Endothelial cell of umbilical vein (primary cell): ENCODE results near the gene FSTL4.

Source experiments
- EZH2 ChIP-seq: IDR thresholded peaks from 2 replicates; pipeline ENCODE4 v1.6.1; 2012; ENCODE audit warnings: borderline replicate concordance, low read depth, mild to moderate bottlenecking, moderate library complexity, low read length, inconsistent platforms; ENCODE audit not compliant: severe bottlenecking
- FOS ChIP-seq: IDR thresholded peaks from 2 replicates; pipeline ENCODE4 v1.6.1; 2011; ENCODE audit warnings: mild to moderate bottlenecking, low read length, moderate library complexity, borderline replicate concordance; ENCODE audit not compliant: insufficient read depth
- GATA2 ChIP-seq: IDR thresholded peaks from 2 replicates; pipeline ENCODE4 v1.7.0; 2011; ENCODE audit warnings: low read depth, mild to moderate bottlenecking, moderate library complexity, mixed read lengths, low read length; ENCODE audit not compliant: insufficient read length, insufficient read depth
- JUN ChIP-seq: IDR thresholded peaks from 2 replicates; pipeline ENCODE4 v1.6.1; 2011; ENCODE audit warnings: borderline replicate concordance, low read depth; ENCODE audit not compliant: insufficient read length, insufficient read depth
- MYC ChIP-seq: IDR thresholded peaks from one replicate; pipeline ENCODE4 v1.6.1; 2011; ENCODE audit warnings: mild to moderate bottlenecking, low read depth, low read length
- POLR2A ChIP-seq: IDR thresholded peaks from 2 replicates; pipeline ENCODE4 v1.6.1; 2012; ENCODE audit warnings: low read depth, mild to moderate bottlenecking, control low read depth, low read length
- POLR2AphosphoS5 ChIP-seq: IDR thresholded peaks from 2 replicates; pipeline ENCODE4 v1.6.1; 2012; ENCODE audit warnings: low read depth, mild to moderate bottlenecking, control low read depth, low read length, moderate library complexity; ENCODE audit not compliant: insufficient read depth
- TF ChIP-seq, protein P1 (sequence below), 2 donors: IDR thresholded peaks; 1 replicate in 1 of 2; 2 replicates in 1 of 2; pipeline ENCODE4 v1.5.1; 2011; ENCODE audit warnings: low read length in 2 of 2, mild to moderate bottlenecking in 2 of 2, moderate library complexity in 2 of 2, control low read depth in 1 of 2, inconsistent platforms in 1 of 2, low read depth in 1 of 2; ENCODE audit not compliant: insufficient read depth in 1 of 2; ENCODE audit errors: extremely low read depth in 1 of 2

DNA sequence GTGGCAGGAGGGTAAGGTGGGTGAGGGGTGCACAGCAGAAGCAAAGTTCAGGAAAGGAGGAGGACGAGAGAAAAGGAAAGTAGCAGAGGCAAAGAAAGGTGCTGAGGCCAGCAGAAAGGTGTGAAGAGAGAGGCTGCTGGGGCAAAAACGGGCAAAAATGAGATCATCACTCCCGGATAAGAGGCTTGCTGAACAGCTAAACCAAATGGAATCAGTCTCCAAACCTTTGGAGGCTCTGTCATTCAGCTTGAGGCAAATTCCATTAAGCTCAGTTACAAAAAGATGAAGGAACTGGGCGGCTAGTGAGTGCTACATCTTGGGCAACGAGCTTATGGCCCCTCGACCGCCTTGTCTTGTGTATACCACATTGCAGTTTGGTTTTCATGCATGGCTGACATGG lies 136.4 kb downstream of the FSTL4 start:
- no peak for TF ChIP-seq POLR2AphosphoS5
- TF ChIP-seq, protein P1, sequence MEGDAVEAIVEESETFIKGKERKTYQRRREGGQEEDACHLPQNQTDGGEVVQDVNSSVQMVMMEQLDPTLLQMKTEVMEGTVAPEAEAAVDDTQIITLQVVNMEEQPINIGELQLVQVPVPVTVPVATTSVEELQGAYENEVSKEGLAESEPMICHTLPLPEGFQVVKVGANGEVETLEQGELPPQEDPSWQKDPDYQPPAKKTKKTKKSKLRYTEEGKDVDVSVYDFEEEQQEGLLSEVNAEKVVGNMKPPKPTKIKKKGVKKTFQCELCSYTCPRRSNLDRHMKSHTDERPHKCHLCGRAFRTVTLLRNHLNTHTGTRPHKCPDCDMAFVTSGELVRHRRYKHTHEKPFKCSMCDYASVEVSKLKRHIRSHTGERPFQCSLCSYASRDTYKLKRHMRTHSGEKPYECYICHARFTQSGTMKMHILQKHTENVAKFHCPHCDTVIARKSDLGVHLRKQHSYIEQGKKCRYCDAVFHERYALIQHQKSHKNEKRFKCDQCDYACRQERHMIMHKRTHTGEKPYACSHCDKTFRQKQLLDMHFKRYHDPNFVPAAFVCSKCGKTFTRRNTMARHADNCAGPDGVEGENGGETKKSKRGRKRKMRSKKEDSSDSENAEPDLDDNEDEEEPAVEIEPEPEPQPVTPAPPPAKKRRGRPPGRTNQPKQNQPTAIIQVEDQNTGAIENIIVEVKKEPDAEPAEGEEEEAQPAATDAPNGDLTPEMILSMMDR (IDR thresholded peaks at IDR 0.05; ENCODE audit: extremely low read depth in 1 of 2, insufficient read depth in 1 of 2, low read depth in 1 of 2, low read length in 2 of 2), result no peak
- TF ChIP-seq JUN, result no peak
- TF ChIP-seq POLR2A, result no peak
- TF ChIP-seq EZH2, result no peak
- TF ChIP-seq MYC, result no peak
- no peak for TF ChIP-seq GATA2
- TF ChIP-seq FOS, result no peak
